ENCODE data around the gene ZNF148.
A peak's percentile ranks its signal among the peaks of the same experiment; 100 is the strongest.

Gene ZNF148

GRCh38 chr3:125326957-125327356, 48.2 kb downstream of the ZNF148 start:
- DNase-seq (ENCODE audit: low read depth) = no peak

DNA sequence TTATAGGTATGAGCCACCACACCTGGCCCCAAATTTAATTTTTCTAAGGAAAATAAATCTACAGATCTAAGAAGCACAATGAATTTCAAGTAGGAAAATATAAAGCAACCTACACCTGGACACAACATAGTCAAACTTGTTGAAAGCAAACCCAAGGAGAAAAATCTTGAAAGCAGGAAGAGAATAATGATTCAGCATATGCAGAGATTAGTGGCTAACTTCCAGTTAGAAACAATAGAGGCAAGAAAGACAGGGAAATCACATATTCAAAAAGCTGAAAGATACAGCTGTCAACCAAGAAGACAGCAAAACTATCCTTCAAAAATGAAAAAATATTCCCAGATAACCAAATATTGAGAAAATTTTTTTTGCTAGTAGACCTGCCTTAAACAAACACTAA, 49.4 kb downstream of the ZNF148 start:
- no peak for DNase-seq (ENCODE audit: low read depth)

- no peak for DNase-seq (ENCODE audit: low read depth)
Observed at GRCh38 chr3:125324341-125324740, 50.8 kb downstream of the ZNF148 start.

- no peak for DNase-seq (ENCODE audit: low read depth)
Observed at GRCh38 chr3:125322917-125323316, 52.2 kb downstream of the ZNF148 start.

GRCh38 chr3:125322166-125322565, 53.0 kb downstream of the ZNF148 start:
- peak; percentile 43 for DNase-seq (ENCODE audit: low read depth)

- no peak for DNase-seq (ENCODE audit: low read depth)
Observed at GRCh38 chr3:125319765-125320164, 55.4 kb downstream of the ZNF148 start.

- no peak for DNase-seq (ENCODE audit: low read depth)
Observed at GRCh38 chr3:125318871-125319270, 56.3 kb downstream of the ZNF148 start.

DNA sequence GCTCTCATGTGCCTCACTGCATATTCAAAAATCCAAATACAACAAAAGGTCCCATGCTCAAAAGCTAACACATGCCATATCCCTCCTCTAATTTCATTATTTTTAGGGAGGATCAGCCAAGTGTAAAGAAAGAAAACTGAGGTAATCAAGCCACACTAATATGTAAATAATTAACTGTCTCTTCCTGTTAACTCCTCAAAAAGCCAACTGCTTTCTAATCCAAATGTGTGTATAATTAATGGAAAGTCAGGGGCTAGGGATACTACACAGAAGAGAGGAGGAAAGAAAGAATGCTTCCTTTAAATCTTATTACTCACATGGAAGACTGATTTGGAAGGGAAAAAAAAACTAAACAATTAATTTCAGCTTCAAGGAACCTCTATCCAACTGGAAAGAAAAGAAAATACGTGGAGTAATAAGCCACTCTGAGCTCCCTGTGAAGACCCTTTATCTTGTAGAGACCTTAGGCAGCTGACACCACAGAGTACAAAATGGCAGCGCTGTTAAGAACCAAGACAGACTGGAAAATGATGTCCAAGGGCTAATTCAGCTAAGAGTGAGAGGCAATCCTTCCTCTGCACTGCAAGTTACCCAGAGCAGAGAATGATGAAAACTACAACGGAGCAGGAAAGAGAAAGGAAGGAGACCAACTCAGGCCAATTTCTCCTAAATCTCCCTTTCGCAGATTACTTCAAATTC, 56.8 kb downstream of the ZNF148 start:
- no peak for DNase-seq (ENCODE audit: low read depth)

- DNase-seq (ENCODE audit: low read depth) = no peak
Observed at GRCh38 chr3:125317761-125318160, 57.4 kb downstream of the ZNF148 start.

DNA sequence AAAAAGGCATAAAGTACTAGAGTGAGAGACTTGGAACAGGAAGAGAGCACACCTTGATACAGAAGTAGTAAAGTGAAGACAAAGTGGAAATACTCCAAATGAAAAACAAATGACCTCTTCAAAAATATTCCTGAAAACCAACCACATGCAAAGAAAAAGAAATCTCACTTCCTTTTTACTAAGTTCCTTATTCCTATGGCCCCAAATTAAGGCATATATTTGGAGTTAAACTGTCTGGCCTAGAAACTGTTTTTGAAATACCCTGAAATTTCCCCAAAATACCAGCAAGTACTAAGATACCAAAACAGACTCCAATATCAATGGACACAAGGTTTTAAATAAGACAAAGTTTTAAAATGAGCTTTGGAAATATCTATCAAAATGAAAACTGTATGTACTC, 58.2 kb downstream of the ZNF148 start:
- no peak for DNase-seq (ENCODE audit: low read depth)

DNA sequence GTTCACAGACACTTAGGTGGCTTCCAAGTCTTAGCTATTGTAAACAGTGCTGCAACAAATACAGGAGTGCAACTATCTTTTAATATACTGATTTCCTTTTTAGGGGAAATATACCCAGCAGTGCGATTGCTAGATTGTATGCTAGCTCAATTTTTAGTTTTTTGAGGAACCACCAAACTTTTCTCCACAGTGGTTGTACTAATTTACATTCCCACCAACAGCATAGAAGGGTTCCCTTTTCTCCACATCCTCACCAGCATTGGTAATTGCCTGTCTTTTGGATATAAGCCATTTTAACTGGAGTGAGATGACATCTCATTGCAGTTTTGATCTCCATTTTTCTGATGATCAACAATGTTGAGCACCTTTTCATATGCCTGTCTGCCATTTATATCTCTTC, 58.9 kb downstream of the ZNF148 start:
- no peak for DNase-seq (ENCODE audit: low read depth)

- DNase-seq (ENCODE audit: low read depth) = peak; percentile 65
Observed at GRCh38 chr3:125313060-125313635, 62.0 kb downstream of the ZNF148 start.

DNA sequence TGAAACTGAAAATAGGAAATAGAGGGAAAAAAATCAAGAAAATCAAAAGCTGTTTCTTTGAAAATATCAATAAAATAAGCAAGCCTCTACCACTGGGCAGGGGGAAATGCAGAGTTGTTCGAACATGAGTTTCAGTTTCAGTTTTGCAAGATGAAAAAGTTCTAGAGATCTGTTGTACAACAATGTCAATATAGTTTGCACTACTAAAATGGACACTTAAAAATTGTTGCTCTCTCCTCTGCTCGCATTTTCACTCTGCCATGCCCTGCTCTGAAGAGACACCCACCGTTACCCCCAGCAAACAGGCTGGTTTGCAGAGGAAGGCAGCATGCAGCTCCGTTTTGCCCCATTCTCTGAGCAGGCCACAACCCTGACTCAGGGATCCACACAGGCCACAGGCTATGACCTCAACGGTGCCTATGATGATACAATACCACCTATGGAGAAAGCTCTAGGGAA, 64.5 kb downstream of the ZNF148 start:
- no peak for DNase-seq (ENCODE audit: low read depth)

GRCh38 chr3:125309476-125309875, 65.6 kb downstream of the ZNF148 start:
- no peak for DNase-seq (ENCODE audit: low read depth)

DNA sequence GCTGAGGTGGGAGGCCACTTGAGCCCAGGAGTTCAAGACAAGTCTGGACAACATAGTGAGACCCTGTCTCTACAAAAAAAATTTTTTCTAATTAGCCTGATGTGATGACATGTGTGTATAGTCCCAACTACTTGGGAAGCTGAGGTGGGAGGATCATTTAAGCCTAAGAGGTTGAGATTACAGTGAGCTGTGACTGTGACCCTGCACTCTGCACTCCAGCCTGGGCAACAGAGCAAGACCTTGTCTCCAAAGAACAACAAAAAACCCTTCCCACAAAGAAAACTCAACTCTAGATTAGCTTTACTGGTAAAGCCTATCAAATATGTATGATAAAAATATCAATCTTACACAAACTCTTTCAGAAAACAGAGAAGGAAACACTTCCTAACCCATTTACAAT, 68.5 kb downstream of the ZNF148 start:
- no peak for DNase-seq (ENCODE audit: low read depth)

GRCh38 chr3:125302932-125303331, 72.2 kb downstream of the ZNF148 start:
- DNase-seq (ENCODE audit: low read depth) = peak; percentile 33

DNA sequence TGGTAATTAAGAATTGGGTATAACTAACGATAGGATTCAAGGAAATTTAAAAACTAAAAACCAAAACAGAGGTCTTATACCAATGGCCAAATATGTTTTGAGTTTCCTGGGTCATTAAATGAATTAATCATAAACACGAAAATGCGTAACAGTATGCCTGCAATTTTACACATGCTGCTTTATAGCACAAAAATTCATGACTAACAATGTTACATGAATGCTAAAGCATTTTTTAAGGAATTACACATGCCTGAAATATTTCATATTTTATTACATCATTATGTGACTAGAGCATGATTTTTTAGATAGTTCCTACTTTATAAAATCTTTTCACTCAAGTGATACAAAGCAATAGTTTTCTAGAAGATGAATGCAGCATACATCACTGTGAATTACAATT, 74.7 kb downstream of the ZNF148 start:
- DNase-seq (ENCODE audit: low read depth) = peak; percentile 70

DNA sequence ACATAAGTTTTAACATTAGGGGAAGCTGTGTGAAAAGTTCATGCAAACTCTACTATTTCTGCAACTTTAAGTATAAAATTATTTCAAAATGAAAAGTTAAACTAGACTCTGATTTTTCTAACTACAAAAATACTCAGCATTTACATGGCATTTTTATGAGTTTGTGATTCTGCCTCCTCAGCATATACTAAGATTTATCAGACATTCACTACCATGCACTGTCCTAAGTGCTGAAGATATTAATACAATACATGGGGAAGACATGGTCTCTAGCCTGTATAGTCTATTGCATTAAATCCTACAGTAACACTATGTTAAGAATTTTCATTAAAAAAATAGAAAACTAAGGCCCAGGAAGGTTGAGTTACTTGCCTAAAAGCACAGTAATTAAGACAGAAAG, 80.7 kb downstream of the ZNF148 start:
- DNase-seq (ENCODE audit: low read depth) = no peak

- DNase-seq (ENCODE audit: low read depth) = no peak
Observed at GRCh38 chr3:125292015-125292414, 83.1 kb downstream of the ZNF148 start.

- no peak for DNase-seq (ENCODE audit: low read depth)
Observed at GRCh38 chr3:125289429-125289981, 85.6 kb downstream of the ZNF148 start.

- DNase-seq (ENCODE audit: low read depth) = no peak
Observed at GRCh38 chr3:125287248-125287647, 87.9 kb downstream of the ZNF148 start.

GRCh38 chr3:125281381-125281780, 93.7 kb downstream of the ZNF148 start:
- peak; percentile 29 for DNase-seq (ENCODE audit: low read depth)

GRCh38 chr3:125280668-125281361, 94.3 kb downstream of the ZNF148 start:
- DNase-seq (ENCODE audit: low read depth) = peak; percentile 54
